ENCODE measurements around the gene TENT4A. TPM values are rescaled to one million over a fixed set of nuclear protein-coding genes. Genes with fewer than 3 reads are reported as not detected.

The TENT4A gene
- total RNA-seq, 1 experiment from 2014 or later = 25.6 TPM

DNA sequence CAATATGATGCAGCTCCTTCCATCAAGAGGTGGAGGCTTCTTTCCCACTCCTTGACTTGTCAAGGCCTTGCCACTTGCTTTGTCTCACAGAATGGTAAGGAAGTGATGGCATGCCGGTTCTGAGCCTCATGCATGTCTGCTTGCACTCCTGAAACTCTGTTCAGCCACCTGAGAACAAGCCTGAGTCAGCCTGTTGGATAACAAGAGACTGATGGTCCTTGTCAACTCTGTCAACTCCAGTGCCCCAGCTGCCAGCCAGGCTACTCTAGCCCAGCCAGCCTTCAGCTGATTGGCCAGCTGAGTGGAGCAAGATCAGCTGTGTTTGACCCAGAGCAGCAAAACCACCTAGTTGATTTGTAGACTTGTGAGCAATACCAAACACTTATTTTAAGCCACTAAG, 4.4 kb upstream of the TENT4A start:
- Mint-ChIP-seq H3K4me1 (peaks cover 8 to 12% of the 10 kb centered on the region in 2 experiments), H3K36me3 (ENCODE audit: insufficient read depth in 1 of 3, low read depth in 3 of 3) (no peaks in the 10 kb centered on the region; a peak in 1 of 7 replicates), H3K4me3 (no peak overlapping the region), H3K27me3 (ENCODE audit: low read depth) (peaks cover 20% of the 10 kb centered on the region), H3K27ac (no peak overlapping the region), H3K9me3 (no peaks in the 10 kb centered on the region; a peak in 1 of 5 replicates)
- H3T11ph ChIP-seq (ENCODE audit: low read length) = no peak overlapping the region
- TF ChIP-seq, protein P1, sequence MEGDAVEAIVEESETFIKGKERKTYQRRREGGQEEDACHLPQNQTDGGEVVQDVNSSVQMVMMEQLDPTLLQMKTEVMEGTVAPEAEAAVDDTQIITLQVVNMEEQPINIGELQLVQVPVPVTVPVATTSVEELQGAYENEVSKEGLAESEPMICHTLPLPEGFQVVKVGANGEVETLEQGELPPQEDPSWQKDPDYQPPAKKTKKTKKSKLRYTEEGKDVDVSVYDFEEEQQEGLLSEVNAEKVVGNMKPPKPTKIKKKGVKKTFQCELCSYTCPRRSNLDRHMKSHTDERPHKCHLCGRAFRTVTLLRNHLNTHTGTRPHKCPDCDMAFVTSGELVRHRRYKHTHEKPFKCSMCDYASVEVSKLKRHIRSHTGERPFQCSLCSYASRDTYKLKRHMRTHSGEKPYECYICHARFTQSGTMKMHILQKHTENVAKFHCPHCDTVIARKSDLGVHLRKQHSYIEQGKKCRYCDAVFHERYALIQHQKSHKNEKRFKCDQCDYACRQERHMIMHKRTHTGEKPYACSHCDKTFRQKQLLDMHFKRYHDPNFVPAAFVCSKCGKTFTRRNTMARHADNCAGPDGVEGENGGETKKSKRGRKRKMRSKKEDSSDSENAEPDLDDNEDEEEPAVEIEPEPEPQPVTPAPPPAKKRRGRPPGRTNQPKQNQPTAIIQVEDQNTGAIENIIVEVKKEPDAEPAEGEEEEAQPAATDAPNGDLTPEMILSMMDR (conservative IDR thresholded peaks at IDR 0.05) = no peak
- no peaks in the 10 kb centered on the region for H3K79me1 ChIP-seq (ENCODE audit: insufficient read depth, low read depth, low read length, poor library complexity, severe bottlenecking)
- H2AFZ ChIP-seq (ENCODE audit: low read length) = no peak overlapping the region
- no peak overlapping the region for H3K4me2 ChIP-seq (ENCODE audit: insufficient read depth, insufficient read length, low read length)
- no peak overlapping the region for H3K23ac ChIP-seq (ENCODE audit: insufficient read length, low read depth, low read length)
- no peaks in the 10 kb centered on the region for H3K27me3 ChIP-seq (ENCODE audit: insufficient read depth, low read length)
- H3K9ac ChIP-seq (ENCODE audit: extremely low read depth, insufficient read length, low read length) = no peak overlapping the region
- H3K79me2 ChIP-seq (ENCODE audit: insufficient read depth, low read length) = no peaks in the 10 kb centered on the region
- H2AK5ac ChIP-seq (ENCODE audit: insufficient read length, low read length) = no peak overlapping the region
- no peak overlapping the region for H3K18ac ChIP-seq (ENCODE audit: insufficient read length, low read depth, low read length)
- no peaks in the 10 kb centered on the region for H4K20me1 ChIP-seq (ENCODE audit: control insufficient read depth, insufficient read depth, insufficient read length)
- no peak overlapping the region for H4K91ac ChIP-seq (ENCODE audit: insufficient read length, low read depth, low read length)
- H2BK12ac ChIP-seq (ENCODE audit: insufficient read length, low read depth, low read length) = no peak overlapping the region
- no peak overlapping the region for H2BK20ac ChIP-seq (ENCODE audit: low read depth, low read length, poor library complexity, severe bottlenecking)
- no peak overlapping the region for H2BK15ac ChIP-seq (ENCODE audit: low read depth, low read length)
- H2BK5ac ChIP-seq (ENCODE audit: insufficient read length, low read length) = no peak overlapping the region
- no peaks in the 10 kb centered on the region for H3K9me3 ChIP-seq (ENCODE audit: control insufficient read depth, low read depth, low read length)
- no CpG with 5 or more reads among the region's 1 CpG for WGBS (ENCODE audit: extremely low coverage, insufficient read length, low lambda C conversion rate)
- H3K27ac ChIP-seq (ENCODE audit: insufficient read length, low read depth, low read length) = no peak overlapping the region
- no peak overlapping the region for H2BK120ac ChIP-seq (ENCODE audit: low read depth, low read length, poor library complexity, severe bottlenecking)
- H4K5ac ChIP-seq (ENCODE audit: insufficient read length, low read depth, low read length) = no peak overlapping the region
- H3K56ac ChIP-seq (ENCODE audit: insufficient read length, low read depth, low read length) = no peak overlapping the region
- no peaks in the 10 kb centered on the region for H3K4me1 ChIP-seq (ENCODE audit: insufficient read depth, low read length)
- H3K4ac ChIP-seq (ENCODE audit: low read depth, low read length) = no peak overlapping the region
- no peak overlapping the region for H4K8ac ChIP-seq (replicated peaks; ENCODE audit: insufficient read length, low read depth, low read length)
- H3K14ac ChIP-seq (ENCODE audit: insufficient read depth, low read length) = no peak overlapping the region
- peaks cover 8% of the 10 kb centered on the region for H3K23me2 ChIP-seq (ENCODE audit: insufficient read length, low read depth, low read length, poor library complexity, severe bottlenecking)
- no peak for DNase-seq
